Liver (tissue), 3 donors: ENCODE results near the gene RING1.

Experiments
- ATF3 ChIP-seq: IDR thresholded peaks from 2 replicates; pipeline ENCODE4 v1.6.1; 2016; ENCODE audit warnings: antibody characterized with exemption
- CTCF ChIP-seq: fragments of 150-350 bp; IDR thresholded peaks from 2 replicates; pipeline ENCODE4 v1.5.1; 2017; ENCODE audit warnings: improper control_type of control experiment, low read depth, low read length; ENCODE audit not compliant: missing input control
- EGR1 ChIP-seq, 2 donors: IDR thresholded peaks; 2 replicates each; pipeline ENCODE4 v1.6.1; 2016 to 2018; ENCODE audit warnings: antibody characterized with exemption in 2 of 2, low read depth in 2 of 2
- FOXA1 ChIP-seq: IDR thresholded peaks from 2 replicates; pipeline ENCODE4 v1.6.1; 2016; ENCODE audit warnings: antibody characterized with exemption
- GABPA ChIP-seq, 2 donors: IDR thresholded peaks in 1 of 2; conservative IDR thresholded peaks in 1 of 2; 2 replicates each; pipeline ENCODE4 v1.6.1; 2016; ENCODE audit warnings: antibody characterized with exemption in 2 of 2, mild to moderate bottlenecking in 1 of 2, moderate library complexity in 1 of 2
- HNF4G ChIP-seq: IDR thresholded peaks from 2 replicates; pipeline ENCODE4 v1.6.1; 2016; ENCODE audit warnings: antibody characterized with exemption
- MAX ChIP-seq: IDR thresholded peaks from 2 replicates; pipeline ENCODE4 v1.6.1; 2016; ENCODE audit warnings: antibody characterized with exemption
- NR2F2 ChIP-seq: IDR thresholded peaks from 2 replicates; pipeline ENCODE4 v1.6.1; 2016; ENCODE audit warnings: antibody characterized with exemption
- RAD21 ChIP-seq, 2 donors: IDR thresholded peaks; 2 replicates each; pipeline ENCODE4 v1.6.1; 2016; ENCODE audit warnings: antibody characterized with exemption in 2 of 2, mild to moderate bottlenecking in 2 of 2
- REST ChIP-seq: IDR thresholded peaks from 2 replicates; pipeline ENCODE4 v1.6.1; 2016; ENCODE audit warnings: antibody characterized with exemption, mild to moderate bottlenecking
- SP1 ChIP-seq: IDR thresholded peaks from 2 replicates; pipeline ENCODE4 v1.6.1; 2018; ENCODE audit warnings: antibody characterized with exemption, mild to moderate bottlenecking
- TAF1 ChIP-seq: conservative IDR thresholded peaks from 2 replicates; pipeline ENCODE4 v1.6.1; 2016; ENCODE audit warnings: antibody characterized with exemption, mild to moderate bottlenecking
- YY1 ChIP-seq: IDR thresholded peaks from 2 replicates; pipeline ENCODE4 v1.6.1; 2016; ENCODE audit warnings: antibody characterized with exemption, mild to moderate bottlenecking
- ZBTB33 ChIP-seq: IDR thresholded peaks from 2 replicates; pipeline ENCODE4 v1.6.1; 2016; ENCODE audit warnings: antibody characterized with exemption
- donor health status: healthy.
- donor health status: healthy.

- no peak for TF ChIP-seq CTCF
- TF ChIP-seq YY1 = no peak
- no peak for TF ChIP-seq REST
- no peak for TF ChIP-seq GABPA (IDR thresholded peaks at IDR 0.05 in 1 of 2, conservative IDR thresholded peaks at IDR 0.05 in 1 of 2)
- TF ChIP-seq MAX = no peak
- TF ChIP-seq TAF1 = no peak
- no peak for TF ChIP-seq ATF3
- no peak for TF ChIP-seq SP1
- no peak for TF ChIP-seq HNF4G
- no peak for TF ChIP-seq RAD21 (IDR thresholded peaks at IDR 0.05)
- no peak for TF ChIP-seq FOXA1
- no peak for TF ChIP-seq EGR1 (IDR thresholded peaks at IDR 0.05; ENCODE audit: low read depth in 2 of 2)
- no peak for TF ChIP-seq ZBTB33
- TF ChIP-seq NR2F2 = no peak
Measured at GRCh38 chr6:33254591-33254990, 46.3 kb downstream of the RING1 start.
